Glomerular visceral epithelial cell (primary cell): ENCODE results near the gene HMGCS2.
A peak's percentile ranks its signal among the peaks of the same experiment; 100 is the strongest.
"Not testable (repeated sequence)": the region's sequence is repeated elsewhere in the genome, so short reads cannot be mapped to it uniquely, and the experiment has no call there.

Experiments used
- DNase-seq: peaks from one replicate; pipeline ENCODE4 v3.0.0-alpha.2; 2016; ENCODE audit errors: extremely low spot score

Gene HMGCS2

DNA sequence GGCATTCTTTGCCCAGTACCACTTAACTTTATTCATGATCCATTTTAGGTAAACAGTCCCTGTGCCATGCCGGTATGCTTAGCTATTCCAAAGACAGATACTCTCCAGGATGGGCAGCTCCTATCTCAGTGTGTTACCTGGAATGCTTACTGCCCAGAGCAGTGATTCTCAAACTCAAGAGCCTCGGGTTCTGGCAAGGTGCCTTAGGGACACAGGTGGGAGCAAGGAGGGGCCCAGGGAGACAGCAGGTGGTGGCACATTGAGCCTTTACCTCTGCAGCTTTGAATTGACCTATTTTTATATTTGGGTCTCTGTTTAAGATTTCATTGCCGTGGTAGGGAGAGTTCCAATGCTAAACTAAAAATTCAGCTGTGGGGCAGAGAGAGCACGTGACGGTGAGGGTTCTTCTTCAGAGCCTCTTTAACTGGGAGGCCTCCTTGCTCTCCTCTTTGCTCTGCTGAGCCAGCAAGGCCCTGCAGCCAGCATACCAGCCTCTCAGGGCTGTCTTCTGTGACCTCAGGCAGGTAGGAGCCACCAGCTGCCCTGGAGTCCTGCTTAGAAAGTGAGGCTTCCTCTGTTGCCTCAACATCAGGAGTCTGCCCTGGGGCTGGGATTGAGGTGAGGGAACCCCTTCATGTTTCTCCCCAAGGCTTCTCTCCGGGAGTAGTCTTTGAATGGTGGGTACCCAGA is 36.8 kb downstream of the HMGCS2 start:
- no peak for DNase-seq

DNA sequence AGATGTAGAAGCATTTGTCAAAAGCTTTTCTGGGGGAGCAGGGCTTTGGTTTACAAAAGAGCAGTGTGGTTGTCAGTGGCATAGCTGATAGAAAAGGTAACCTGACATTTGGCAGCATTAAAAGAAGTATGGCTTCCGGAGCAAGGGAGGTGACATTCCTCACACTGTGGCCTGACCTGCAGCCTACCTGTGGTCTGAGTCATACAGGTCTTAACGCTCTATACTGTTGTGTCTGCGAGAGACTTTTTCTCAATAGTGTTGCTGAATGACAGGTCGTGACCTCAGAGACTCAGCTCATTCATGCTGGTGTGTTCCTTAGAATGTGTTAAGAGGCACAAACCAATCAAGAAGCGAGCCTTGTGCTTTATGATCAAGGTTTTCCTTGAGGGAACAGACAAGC is 37.6 kb downstream of the HMGCS2 start:
- no peak for DNase-seq

DNA sequence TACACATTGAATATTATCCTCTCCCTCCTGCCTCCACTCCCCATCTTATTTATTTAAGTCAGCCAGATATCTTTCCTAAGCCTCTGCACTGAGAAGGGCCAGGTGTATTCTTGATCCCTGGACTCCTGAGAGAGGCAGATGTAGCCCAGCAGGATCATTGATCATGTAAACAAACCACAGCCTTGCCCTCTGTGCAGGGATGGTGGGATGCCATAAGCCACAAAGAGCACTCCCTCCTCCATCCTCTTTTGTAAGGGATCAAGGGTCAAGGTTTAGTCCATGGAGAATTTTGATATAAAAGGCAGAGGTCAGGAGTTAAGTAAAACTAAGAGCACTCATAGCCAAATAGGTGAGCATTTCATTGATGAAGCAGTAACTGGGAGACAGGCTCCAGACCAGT is 39.7 kb downstream of the HMGCS2 start:
- no peak for DNase-seq

DNA sequence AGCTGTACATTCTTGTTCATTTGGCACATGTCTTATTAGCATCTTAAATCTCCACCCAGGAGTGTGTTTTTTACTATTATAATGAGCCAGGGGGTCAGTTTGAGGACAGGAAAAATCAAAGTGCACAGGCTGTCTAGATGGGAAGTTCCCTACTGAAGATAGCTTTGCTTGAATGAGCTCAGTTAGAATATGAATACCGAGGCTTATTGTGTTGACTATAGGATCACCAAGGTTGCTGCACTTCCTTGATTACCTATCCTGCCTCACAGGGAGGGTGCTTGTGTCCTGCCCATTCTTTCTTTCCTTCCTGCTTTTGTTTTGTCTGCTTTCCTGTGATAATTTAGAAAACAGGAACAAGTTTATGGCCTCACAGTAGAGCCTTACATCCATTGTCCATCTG is 40.7 kb downstream of the HMGCS2 start:
- DNase-seq = no peak

DNA sequence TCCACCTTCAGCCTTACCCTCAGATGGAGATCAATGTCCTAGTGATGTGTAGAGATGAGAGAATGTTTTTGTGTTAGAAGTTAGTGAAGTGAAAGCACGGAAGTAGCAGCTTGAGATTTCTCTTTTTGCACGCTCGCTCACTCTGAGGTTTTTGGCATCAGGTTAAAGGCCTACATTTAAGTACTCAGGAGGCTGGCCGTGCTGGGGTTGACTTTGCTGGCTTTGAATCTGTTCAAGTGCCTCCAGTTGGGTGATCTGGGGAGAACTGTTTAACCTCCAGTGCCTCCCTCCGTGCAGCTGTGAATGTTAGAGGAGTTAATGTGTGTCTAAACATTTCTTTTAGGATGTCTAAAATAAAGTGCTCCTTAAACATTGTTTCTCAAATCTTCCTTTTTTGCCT is 43.1 kb downstream of the HMGCS2 start:
- no peak for DNase-seq

DNA sequence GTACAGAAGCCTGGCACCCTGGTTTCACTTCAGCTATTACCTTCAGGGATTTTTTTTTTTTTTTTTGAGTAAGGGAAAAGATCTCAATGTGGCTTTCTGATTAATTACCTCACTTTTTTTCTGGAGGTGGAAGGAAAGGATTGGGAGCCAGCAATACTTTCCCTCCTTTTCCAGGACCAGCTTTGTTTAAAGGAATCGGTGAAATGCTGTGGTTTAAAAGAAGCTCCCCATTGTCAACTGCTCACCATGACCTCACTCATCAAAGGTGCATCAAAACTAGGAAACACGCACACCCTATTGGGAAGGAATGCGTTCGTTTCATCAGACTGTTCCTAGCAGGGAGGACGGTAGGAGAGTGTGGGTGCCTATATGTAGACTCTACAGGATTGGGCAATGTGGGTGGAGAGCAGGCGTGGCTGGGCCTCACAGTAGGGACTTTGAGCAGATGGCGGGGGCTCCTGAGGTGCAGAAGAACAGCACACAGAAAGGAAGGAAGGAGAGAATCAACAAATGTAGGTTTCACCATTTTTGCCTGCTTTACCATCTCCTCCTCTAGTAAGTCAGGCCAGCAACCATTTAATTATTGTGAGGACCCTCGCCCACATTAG is 44.0 kb downstream of the HMGCS2 start:
- no peak for DNase-seq

DNA sequence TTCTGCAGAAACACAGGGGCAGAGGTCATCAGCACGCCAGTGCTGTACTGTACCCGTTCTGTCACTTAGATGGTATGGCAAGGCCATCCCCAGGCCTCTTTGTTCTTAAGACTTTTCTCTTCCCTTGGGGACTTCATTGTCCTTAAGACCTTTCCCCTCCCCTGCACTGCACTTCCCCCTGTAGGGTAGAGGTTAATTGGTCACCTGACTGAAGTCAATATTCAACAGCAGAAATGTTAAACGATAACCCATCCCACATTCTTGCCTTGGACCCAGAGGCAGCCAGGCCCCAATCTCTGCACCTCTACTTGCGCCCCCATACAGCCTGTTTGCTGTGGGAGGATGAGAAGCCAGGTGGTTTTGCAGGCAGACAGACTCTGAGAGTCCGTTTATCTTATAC is 46.8 kb downstream of the HMGCS2 start:
- DNase-seq = no peak

DNA sequence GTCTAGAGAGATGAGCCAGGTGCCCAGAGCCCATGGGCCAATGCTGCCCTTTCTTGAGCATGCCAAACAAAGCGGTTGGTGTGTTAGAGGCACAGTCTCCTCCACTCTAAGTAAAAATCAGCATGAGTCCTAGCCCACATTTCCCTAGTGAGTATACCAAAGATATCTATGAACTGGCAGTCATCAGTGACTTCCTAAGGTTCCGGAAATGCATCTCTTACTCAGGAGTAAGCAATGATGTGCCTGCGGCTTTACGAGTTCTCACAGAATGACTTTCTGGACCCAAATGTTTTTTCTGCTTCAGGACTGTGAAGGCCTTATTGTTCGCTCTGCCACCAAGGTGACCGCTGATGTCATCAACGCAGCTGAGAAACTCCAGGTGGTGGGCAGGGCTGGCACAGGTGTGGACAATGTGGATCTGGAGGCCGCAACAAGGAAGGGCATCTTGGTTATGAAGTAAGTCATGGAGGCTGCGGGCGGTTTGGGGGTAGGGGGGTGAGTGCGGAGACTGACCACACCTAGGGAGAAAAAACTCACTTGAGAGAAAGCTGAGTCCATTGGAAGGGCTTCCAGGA is 47.8 kb downstream of the HMGCS2 start:
- DNase-seq = no peak

DNA sequence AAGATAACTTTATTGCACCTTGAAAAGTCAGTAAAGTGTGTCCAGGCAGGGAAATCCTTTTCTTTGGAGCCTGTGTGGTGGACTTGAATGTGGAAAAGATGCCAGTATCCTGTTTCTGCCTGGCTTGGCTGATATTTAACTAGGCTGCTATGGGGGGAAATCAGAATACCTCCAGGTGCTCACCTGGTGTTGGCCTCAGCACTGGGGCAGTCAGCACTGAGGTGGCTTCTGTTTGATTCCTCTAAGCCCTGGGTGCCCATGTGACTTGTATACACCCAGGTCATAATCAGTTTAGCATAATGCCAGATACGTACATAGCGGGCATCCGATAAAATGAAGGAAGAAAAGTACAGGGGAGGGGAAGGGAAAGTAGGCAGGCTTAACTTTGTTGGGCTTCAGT is 49.7 kb downstream of the HMGCS2 start:
- DNase-seq = no peak

DNA sequence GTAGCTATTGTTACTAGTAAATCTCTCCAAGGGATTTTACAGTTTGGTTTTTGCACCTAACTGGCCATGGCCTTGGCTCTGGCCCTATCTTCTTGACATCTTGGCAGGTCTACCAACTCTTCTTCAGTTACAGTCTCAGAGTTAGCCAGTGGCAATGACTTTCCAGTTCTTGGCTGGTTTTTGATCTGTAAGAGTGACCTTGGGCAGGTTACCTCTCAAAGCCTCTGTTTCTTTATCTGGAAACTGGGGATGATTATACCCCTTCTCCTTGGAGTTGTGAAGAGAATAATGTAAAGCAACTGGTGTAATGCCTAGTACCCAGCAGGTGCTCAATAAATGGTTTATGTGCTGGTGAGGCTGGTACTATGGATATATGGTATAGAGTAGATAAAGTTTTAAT is 50.3 kb downstream of the HMGCS2 start:
- DNase-seq = no peak

DNA sequence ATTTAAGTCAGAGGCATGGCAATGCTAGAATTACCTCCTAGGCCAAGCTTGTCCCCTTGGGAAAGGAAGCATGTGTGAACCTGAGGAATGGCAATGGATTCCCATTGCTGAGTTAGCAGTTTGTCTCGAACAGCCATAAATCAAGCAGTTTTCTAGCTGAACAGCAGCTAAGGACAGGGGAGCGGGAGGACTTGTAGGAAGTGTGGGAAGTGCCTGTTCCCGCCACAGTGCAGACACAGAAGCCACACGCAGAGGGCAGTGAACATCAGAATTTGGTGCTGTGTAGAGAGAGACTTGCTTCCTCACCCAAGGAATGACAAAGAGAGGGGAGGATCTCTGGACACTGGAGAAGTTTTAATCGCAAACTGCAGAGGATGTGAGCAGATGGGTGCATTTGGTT is 53.2 kb downstream of the HMGCS2 start:
- no peak for DNase-seq

DNA sequence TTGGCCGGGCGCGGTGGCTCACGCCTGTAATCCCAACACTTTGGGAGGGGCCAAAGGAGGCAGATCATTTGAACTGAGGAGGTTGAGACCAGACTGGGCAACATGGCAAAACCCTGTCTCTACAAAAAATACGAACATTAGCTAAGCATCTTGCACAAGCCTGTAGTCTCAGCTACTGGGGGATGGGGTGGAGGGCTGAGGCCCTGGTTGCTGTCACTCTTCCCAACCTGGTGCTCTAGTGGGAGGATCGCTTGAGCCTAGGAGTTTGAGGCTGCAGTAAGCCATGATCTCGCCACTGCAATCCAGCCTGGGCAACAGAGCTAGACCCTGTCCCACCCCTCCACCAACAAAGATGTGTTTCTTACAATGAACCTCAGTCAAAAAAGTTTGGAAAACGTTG is 54.1 kb downstream of the HMGCS2 start:
- no peak for DNase-seq

DNA sequence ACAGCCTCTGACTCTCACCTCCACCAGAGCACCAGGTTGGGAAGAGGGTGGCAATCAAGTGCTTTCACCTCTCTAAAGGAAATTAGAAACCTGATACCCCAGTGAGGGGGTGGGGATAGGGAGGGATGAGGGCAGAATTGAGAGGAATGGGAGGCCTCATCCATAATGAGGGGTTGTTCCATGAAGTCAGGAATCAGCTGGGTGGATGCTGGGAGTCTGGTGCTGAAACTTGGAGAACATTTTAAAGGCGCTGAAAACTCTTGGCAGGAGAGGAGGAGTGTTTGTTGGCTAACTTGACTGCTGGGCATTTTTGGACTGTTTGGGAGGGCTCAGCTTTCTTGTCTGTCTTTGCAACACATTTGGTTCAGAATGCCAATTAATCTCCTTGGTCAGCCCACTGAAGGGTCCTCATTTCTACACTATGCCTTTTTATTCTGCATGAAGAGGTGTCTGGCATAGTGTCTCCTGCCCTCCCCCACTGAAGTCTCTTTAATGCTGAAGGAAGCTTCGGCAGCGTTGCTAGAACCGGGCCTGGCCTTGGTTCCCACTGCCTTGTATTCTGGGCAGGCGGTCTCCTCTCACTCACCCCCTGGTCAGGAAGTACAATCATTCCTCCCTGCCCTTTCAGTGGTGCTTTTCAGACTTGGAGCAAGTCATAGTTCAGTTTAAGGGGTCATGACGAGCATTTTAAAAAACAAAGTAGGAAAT is 54.8 kb downstream of the HMGCS2 start:
- DNase-seq = no peak

DNA sequence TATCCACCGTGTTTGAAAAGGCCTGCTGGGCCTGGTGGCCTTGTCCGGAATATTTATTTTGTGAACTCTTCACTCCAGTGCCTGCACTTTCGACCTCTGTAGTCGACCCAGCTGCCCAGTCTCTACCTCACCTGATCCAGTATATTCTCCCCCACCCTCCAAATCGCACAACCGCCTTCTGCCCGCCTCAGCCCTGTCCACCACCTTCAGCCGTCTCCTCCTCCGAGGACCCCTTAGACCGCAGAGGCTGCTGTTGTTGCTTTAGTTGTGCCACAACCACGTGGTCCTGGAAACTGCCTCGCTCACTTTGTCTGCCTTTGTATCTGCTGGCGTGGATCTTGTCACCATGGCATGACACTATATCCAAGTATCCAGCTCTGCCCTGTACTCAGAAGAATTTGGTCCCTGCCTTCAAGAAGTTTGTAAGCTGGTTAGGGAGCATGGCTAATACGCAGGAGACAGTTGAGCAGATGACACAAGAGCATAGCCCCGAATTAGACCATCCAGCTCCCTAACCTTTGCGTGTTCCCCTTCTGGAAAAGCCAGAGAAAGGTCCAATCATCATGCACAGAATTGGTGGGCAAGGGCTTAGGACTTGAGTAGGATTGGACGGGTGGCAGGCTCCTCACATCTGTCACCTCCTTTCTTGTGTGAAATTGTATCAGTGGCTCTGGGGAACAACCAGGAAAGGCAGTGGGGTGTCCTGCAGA is 55.5 kb downstream of the HMGCS2 start:
- peak; percentile 8 for DNase-seq

DNA sequence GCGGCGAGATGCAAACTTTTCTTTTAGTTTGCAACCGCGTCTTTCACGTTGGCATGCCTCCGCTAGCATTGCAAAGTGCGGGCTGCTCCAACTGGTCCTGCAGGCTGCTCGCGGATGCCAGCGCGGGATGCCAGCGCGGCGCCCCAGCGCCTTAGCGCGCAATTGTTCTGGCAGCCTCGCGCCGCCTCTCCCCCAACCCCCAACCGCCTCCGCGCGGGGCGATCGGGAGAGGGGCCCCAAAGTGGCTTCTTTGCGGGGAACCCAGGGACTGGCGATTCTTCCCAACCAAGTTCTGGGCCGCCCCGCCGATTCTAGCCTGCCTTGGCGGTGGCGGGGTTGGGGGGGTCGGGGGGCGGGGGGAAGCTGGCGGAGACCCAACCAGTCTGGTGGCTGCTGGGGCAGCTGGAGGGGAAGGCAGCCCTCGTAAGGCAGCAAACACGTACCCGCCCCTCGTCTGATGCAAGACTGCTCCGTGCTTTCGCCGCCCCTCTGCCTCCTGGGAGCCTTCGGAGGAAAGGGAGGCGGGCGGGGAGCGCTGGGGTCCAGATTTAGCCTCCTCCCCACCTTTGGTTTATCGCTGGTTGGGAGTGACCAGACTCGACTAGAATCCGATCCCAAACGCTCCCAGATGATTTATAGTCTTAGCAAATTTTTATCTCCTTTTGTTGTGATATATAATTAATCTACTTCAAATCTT is 56.2 kb downstream of the HMGCS2 start:
- DNase-seq = peak; percentile 81

DNA sequence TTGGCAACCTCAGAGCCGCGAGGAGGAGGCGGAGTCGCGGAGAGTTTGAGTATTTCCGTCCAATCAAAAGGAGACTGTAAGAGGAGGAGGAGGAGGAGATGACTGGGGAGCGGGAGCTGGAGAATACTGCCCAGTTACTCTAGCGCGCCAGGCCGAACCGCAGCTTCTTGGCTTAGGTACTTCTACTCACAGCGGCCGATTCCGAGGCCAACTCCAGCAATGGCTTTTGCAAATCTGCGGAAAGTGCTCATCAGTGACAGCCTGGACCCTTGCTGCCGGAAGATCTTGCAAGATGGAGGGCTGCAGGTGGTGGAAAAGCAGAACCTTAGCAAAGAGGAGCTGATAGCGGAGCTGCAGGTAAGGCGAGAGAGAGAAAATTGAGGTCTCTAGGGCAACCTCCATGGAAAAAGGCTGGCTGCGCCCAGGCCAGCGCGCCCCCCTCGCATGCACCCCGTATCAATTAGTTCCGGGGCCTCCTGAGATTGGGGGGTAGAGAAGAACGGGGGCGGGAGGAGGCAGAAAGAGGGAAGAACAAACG is 56.8 kb downstream of the HMGCS2 start, which contains the start of gene PHGDH:
Gene PHGDH, plus strand, starts transcription at position 131 of the 538 bp plus-strand sequence. Its CDS starts 89 bp downstream, at position 220.
- DNase-seq = peak; percentile 87

DNA sequence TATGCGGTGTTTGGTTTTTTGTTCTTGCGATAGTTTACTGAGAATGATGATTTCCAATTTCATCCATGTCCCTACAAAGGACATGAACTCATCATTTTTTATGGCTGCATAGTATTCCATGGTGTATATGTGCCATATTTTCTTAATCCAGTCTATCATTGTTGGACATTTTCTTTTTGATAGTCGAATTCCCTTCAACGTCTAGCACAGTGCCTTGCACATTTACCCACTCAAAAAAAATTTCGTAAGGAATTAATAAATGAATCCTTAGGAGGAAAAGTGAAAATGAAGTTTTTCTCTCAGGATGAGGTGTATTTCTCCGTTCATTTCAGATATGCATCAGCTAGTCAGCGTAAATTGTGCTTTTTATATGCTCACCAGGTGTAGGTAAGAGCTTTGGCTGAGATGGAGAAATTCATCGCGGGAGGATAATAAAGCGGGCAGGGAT is 57.3 kb downstream of the HMGCS2 start:
- not testable (repeated sequence) for DNase-seq

DNA sequence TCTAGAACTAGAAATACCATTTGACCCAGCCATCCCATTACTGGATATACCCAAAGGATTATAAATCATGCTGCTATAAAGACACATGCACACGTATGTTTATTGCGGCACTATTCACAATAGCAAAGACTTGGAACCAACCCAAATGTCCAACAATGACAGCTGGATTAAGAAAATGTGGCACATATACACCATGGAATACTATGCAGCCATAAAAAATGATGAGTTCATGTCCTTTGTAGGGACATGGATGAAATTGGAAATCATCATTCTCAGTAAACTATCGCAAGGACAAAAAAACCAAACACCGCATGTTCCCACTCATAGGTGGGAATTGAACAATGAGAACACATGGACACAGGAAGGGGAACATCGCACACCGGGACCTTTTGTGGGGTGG is 62.1 kb downstream of the HMGCS2 start:
- DNase-seq = not testable (repeated sequence)

DNA sequence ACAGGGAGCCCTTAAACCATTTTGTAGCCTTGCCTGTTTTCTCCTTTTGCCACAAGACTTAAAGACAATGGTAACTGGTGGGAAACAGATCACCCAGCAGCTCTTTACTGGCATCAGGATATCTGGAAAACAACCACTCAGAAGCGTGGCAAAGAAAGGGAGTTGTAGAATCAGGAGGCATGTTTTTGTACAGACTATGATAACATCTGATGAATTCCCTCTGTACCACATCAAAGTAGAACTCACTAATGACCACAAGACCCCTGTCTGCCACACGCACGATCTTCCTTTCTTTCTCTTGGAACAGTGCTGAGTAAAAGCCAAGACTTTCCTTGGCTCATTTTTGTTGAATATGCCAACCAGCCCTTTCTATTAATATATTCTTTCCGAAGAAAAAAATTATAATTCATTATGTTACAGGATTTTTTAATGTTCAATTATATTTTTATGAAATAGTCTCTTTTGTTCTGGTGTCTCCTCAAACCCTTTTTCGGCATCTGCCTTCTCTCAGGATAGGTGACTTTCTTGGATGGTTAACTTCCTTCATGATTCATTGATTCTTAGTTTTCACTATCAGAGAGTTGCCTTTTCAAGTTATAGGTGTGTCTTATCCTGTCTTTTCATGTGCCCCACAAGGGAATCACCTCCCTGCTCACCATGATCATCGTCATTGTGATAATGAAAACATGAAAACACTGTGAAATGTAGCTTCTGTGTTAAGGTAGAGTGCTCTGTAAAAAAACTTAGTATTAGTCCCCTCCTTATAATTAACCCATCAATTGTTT is 64.8 kb downstream of the HMGCS2 start:
- DNase-seq = no peak

DNA sequence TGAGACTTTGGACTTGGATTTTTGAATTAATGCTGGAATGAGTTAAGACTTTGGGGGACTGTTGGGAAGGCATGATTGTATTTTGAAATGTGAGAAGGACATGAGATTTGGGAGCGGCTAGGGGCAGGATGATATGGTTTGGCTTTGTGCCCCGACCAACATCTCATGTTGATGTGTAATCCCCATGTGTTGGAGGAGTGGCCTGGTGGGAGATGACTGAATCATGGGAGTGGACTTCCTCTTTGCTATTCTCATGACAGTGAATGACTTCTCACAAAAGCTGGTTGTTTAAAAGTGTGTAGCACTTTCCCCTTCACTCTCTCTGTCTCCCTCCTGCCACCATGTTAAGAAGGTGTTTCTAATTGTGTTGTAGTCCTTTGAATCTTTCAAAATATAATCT is 66.3 kb downstream of the HMGCS2 start:
- DNase-seq = peak; percentile 38
